ENCODE data around the gene CRX.
"Not testable (repeated sequence)": the region's sequence is repeated elsewhere in the genome, so short reads cannot be mapped to it uniquely, and the experiment has no call there.

The CRX gene

DNA sequence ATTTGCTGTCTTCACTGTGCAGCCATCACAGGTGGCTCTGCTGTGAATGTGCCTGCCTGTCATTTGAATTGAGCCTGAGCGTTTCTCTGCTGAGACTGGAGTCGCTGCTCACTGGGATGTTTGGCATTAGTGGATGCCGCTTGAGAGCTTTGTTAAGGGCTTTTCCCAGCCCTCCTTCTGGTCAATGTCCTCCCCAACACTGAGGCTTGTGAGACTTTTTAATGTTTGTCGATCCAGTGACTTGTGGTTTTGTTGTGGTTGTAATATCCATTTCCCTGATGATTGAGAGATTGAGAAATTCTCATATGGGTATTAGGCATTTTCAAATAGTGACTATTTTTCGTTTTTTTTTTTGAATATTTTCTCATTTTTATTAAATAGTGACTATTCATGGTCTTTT lies 39.9 kb downstream of the CRX start:
- DNase-seq = no peak

DNA sequence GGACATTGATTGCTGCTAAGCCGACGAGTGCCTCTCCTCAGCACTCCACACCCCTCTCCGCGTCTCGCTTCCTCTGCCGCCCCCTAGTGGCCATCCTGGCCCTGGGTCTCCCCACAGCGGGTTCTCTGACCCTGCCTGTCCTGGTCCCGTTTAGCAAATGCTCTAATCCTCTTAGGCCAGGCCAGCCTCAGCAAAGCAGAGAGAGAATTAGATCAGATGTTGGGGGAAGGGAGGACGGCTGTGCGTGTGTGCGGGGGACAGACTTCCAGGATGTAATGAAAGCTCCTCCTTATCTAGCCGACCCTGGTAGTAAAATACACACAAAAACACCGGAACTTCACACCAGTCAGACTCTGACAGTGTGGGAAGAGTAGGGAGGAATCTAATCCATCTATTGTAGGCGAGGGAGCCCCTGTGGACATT lies 41.8 kb downstream of the CRX start:
- peak; percentile 67 for DNase-seq

DNA sequence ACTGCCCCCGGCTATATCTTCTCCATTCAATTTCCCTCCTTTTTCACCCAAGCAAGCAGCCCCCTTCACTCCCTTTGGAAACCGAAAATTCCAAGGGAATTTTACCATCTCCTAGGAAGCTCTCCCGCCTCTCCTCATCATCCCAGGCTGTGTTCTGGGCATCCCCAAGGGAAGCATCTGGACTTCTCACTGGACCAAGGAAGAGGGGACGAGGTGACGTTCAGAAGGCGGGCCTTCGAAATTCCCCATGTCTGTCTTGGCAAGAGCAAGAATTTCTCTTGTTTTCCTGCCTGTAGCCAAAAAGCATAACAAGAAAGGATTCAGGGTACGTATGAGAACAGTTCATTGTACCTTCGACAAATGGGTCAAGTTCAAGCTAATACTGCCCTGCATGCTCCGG lies 43.4 kb downstream of the CRX start:
- DNase-seq = no peak

DNA sequence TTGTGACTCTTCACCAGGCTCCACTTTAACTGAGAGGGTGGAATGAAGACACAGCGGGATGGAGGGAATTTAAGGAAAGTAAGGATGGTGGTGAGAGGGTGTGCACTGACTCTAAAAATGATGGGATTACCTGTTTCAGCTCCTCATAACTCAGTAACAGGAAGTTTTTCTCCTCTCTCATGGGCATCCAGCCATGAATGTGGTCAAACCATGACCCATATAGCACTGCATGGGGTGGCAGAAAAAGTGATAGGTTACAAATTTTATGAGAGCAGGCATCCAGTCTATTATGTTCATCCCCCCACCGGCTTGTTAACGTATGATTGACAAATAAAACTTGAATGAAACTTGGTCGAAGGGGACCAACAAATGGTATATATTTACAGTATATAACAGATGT lies 57.2 kb downstream of the CRX start:
- DNase-seq = no peak

DNA sequence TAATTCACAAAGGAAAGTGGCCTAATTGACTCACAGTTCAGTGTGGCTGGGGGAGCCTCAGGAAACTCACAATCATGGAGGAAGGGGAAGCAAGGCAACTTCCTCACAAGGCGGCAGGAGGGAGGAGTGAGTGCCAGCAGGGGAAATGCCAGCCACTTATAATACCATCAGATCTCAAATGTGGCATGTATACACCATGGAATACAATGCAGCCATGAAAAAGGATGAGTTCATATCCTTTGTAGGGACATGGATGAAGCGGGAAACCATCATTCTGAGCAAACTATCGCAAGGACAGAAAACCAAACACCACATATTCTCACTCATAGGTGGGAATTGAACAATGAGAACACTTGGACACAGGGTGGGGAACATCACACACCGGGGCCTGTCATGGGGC lies 57.6 kb downstream of the CRX start:
- not testable (repeated sequence) for DNase-seq

DNA sequence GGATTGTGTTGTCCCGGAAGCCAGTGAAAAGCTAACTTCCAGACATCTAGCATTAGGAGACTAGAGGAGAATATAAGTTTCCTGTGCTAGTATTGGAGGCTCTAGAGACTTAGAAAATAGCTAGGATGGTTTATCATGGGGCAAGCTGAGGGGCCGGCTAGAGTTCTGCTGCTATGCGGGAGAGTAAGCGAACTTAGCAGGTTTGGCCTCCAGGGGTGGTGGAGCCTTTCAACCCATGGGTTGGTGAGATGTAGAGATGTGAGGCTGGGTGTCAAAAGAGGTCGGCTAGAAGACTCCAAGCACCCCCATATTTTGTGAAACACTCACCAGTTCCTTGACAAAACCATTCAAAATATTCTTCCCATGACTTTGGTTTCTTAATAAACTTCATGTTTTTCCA lies 60.0 kb downstream of the CRX start:
- no peak for DNase-seq

DNA sequence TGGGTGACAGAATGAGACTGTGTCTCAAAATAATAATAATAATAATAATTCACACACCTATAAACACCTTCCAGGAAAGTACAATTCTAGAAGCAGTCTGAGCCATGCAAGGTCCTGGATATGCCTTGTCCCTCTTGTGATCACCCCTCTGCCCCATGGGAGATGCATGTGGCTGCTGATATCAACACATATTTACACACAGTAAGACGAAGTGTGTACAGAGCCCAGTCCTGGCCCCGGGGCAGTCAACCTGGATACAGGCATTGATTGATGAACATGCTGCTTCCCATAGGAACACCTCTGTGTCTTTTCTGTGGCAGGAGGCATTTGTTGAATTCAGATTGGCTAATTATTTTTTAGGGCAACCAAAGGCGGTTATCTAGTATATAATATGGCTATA lies 61.2 kb downstream of the CRX start:
- DNase-seq = no peak

DNA sequence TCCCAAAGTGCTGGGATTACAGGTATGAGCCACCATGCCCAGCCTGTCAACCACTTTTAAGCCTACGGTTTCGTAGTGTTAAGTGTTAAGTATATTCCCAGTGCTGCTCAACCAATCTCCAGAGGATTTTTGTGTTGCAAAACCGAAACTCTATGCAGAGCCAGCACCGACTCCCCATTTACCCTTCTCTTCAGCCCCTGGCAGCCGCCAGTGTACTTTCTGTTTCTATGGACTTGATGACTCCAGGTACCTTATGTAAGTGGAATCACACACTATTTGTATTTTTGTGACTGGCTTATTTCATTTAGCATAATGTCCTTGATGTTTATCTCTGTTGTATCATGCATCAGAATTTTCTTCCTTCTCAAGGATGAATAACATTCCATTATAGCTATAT lies 63.3 kb downstream of the CRX start:
- DNase-seq = no peak

DNA sequence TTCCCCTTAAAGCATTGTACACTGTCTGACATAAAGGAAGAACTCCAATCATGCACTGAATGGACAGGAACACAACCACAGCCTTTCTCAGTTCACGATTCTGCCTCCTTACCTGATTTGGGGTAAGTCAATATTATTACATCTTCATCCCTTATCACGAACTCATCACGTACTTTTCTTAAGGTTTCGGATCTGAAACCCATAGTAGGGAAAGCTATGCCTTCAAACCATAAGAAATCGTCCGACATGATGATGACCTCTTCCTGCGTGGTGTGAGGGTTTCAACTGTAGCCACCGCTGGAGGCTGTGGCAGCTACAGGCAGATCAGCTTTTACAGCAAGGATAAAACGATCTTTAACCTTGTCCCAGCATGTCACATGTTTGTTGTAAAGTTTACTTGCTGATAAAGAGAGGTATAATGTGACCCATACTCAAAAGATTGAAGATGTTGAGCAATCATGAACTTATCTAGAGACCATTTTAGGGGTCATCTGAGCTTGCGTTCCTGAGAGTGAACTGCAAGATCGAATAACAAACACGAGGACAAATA lies 64.3 kb downstream of the CRX start, which contains the start of gene SULT2A1:
SULT2A1 (minus strand) TSS at position 306 of the 550 bp plus-strand sequence; CDS start at position 248, 58 bp downstream.
- DNase-seq = no peak

DNA sequence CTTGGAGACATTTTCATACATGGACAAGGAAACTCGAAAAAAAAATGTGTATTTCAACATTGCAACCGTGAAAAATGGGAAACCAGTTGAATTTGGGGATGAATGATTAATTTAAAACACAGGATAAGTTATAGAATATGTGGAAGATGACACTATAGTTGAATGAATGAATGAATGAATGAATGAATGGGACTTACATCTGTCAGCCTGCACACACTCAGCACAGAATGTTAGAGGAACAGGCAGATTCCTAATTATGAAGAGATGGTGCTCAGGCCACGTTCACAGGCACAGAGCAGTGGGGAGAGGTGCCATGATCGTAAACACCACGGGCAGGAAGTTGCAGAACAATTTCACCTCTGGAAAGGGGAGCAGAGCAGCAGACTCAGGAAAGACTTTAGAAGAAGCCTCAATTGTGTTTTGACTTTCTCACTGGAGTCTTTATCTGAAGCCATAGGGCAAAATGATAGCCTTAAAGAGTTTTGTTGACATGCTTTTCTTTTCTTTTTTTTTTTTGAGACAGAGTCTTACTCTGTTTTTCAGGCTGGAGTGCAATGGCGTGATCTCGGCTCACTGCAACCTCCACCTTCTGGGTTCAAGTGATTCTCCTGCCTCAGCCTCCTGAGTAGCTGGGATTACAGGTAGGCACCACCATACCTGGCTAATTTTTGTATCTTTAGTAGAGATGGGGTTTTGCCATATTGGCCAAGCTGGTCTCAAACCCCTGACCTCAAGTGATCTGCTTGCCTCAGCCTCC lies 69.3 kb downstream of the CRX start:
- no peak for DNase-seq

DNA sequence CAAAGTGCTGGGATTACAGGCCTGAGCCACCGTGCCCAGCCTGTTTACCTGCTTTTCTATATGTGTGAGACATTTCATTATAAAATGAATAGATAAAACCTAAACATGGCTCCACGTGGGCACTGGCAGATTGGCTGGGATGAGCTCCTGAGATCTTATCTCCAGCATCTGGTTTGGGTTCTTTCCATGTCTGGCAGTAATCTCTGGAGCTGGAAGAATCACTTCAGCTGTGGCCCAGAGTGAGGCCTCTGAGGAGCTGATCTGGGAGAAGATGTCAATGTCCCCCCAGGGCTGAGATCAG lies 69.8 kb downstream of the CRX start:
- DNase-seq = no peak

DNA sequence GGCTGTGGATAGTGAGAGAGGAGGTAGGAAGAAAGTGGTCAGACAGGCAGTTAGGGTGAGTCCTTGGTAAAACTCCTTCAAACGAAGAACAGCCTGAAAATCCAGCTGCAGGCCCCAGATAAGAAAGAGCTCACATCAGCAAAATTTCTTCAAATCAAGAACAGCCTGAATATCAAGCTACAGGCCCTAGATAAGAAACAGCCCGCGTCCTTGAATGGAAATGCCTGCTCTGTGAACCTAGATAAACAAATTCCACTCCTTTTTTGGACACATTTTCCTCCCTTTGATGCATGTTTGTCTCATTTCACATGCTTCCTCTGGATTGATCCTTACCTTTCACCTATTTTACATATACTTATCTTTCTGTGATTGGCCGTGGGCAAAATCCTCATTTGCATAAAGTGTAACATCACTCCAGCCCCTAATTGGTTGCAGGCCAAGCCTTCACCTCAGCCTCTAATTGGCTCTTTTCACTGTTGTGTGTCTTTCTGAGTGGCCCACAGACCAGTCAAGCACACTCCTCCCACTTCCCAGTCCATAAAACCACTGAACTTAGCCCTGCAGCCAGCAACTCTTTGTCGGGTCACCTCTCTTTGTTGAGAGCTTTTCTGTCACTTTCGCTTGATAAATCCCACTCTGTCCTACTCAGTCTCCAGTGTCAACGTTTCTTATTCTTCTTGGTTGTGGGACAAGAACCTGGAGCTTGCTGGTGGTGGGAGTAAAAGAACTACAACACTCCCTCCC lies 70.4 kb downstream of the CRX start:
- DNase-seq = no peak

Measured in NCI-H146 (cell line).